Endometrium (tissue), 2 donors: Measurements from ENCODE around the gene TBC1D22A.

Source experiments
- FAIRE-seq: peaks from 2 replicates; lab custom pipeline; 2012; peaks lifted over from hg19 to GRCh38; lab: Jason Lieb, UNC
- donor health status: control.
- donor health status: control.

The TBC1D22A gene

GRCh38 chr22:46737105-46737975 lies 25.1 kb upstream of the TBC1D22A start:
- FAIRE-seq, result no peak

- FAIRE-seq, result no peak
These were observed 24.3 kb upstream of the TBC1D22A start, which contains the start of gene CERK for GRCh38 chr22:46737976-46738646. CERK (minus strand) TSS chr22:46738252; CDS start chr22:46738148, 104 bp downstream.

- no peak for FAIRE-seq
These were observed 23.8 kb upstream of the TBC1D22A start for GRCh38 chr22:46738647-46739093.

GRCh38 chr22:46739094-46739870 lies 23.2 kb upstream of the TBC1D22A start:
- FAIRE-seq, result no peak

GRCh38 chr22:46740910-46741780 lies 21.3 kb upstream of the TBC1D22A start:
- FAIRE-seq, result no peak

- no peak for FAIRE-seq
These were observed 20.4 kb upstream of the TBC1D22A start for GRCh38 chr22:46741974-46742519.

- FAIRE-seq, result no peak
These were observed 19.8 kb upstream of the TBC1D22A start for GRCh38 chr22:46742576-46743221.

- FAIRE-seq, result no peak
These were observed 17.9 kb upstream of the TBC1D22A start for GRCh38 chr22:46744581-46744980.

- no peak for FAIRE-seq
These were observed 16.3 kb upstream of the TBC1D22A start for GRCh38 chr22:46746192-46746591.

- no peak for FAIRE-seq
These were observed 15.8 kb upstream of the TBC1D22A start for GRCh38 chr22:46746620-46747019.

GRCh38 chr22:46747646-46748045 lies 14.8 kb upstream of the TBC1D22A start:
- no peak for FAIRE-seq

GRCh38 chr22:46748206-46748907 lies 14.1 kb upstream of the TBC1D22A start:
- FAIRE-seq, result no peak

- FAIRE-seq, result no peak
These were observed 13.4 kb upstream of the TBC1D22A start for GRCh38 chr22:46748908-46749675.

GRCh38 chr22:46749682-46750529 lies 12.5 kb upstream of the TBC1D22A start:
- no peak for FAIRE-seq

GRCh38 chr22:46750530-46750800 lies 12.0 kb upstream of the TBC1D22A start:
- FAIRE-seq, result no peak

- no peak for FAIRE-seq
These were observed 11.5 kb upstream of the TBC1D22A start for GRCh38 chr22:46750863-46751443.

- no peak for FAIRE-seq
These were observed 10.0 kb upstream of the TBC1D22A start for GRCh38 chr22:46752286-46752987.

- FAIRE-seq, result no peak
These were observed 9.5 kb upstream of the TBC1D22A start for GRCh38 chr22:46752988-46753310.
